ENCODE measurements around the gene CCDC188. TPM values are rescaled to one million over a fixed set of nuclear protein-coding genes. Genes with fewer than 3 reads are reported as not detected.

Gene CCDC188
- total and polyA plus RNA-seq, 2 of the 13 experiments (the other 11 are each of a cell fraction or from before 2014, with no cell fraction given): not detected

DNA sequence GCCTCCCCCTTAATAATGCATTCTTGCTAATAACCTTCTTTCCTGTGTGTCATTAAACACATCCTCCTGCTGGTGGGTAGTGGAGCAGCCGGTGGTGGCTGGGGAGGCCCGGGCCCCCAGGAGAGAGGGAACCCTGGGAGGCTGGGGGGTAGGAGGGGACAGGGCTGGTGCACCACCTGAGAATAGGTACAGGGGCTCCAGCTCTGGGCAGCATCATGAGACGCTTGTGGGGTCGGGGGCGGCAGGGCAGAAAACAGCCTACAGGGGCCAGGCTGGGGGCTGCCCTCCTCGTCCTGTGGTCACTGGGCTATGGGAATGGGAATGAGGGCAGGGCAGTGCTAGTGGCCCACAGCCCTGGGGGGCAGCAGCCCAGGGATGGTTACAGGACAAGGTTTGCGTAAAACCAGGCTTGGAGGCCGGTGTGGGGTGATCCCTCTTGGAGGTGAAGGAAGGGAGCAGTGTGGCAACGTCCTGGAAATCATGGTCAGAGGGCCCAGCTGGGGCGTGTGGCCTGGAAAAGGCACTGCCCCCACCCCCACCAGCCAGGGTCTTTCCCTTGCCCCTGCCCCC, 18.5 kb upstream of the CCDC188 start (continued):
- TF ChIP-seq, protein P1, sequence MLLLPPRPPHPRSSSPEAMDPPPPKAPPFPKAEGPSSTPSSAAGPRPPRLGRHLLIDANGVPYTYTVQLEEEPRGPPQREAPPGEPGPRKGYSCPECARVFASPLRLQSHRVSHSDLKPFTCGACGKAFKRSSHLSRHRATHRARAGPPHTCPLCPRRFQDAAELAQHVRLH (CRISPR knock-in tag; IDR thresholded peaks at IDR 0.05; ENCODE audit: borderline replicate concordance, low read depth): no peak
- no peak for TF ChIP-seq HOXA5 (CRISPR knock-in tag; IDR thresholded peaks at IDR 0.05)

DNA sequence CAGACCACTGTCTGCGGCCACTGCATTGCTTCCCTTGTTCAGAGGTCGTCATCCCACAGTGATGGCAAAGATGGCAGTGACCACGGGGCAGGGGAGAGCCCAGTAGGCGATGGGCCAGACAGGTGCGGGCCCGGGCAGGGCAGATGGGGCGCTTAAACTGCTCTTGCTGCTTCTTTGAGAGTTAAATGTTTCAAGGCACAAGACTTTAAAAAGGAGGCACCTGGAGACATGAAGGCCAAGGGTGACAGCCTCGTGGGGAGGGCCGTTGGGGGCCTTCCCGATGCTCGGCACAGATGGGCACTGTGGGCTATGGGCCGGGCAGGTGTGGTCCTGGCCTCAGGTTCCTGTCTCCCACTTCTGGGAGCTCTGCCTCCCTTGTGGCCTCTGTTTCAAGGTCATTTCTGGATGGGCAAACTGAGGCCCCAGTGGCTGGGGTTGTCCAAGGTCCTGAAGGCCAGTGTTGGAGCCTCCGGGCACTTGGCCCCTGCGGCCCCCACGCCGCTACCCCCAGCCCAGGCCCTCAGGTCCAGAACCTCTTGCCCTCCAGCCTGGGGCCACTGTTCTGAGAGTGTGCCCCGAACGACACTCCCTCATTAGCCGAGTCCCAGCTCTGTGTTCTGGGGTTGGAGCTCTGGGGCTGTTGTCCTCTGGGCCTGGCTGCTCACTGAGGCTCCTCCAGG, 16.9 kb upstream of the CCDC188 start:
- Histone ChIP-seq H3K36me3 (replicated peaks in 1 of 2; ENCODE audit: control insufficient read depth in 1 of 2, insufficient read depth in 2 of 2, low read length in 2 of 2) (no peaks in the 10 kb centered on the region), H3K27me3 (ENCODE audit: control insufficient read depth in 1 of 2, insufficient read depth in 2 of 2, low read length in 2 of 2) (peaks cover 13 to 61% of the 10 kb centered on the region in 2 experiments), H2AFZ (ENCODE audit: low read length) (no peak overlapping the region), H3K4me2 (ENCODE audit: low read depth, low read length) (no peak overlapping the region), H3K9ac (ENCODE audit: insufficient read depth, low read depth, low read length) (no peak overlapping the region), H4K20me1 (ENCODE audit: insufficient read depth, low read length) (peaks cover 3% of the 10 kb centered on the region; the same call in 1 of the 2 replicates), H3K27ac (ENCODE audit: extremely low read length, insufficient read depth, low read length) (no peak overlapping the region), H3K9me3 (ENCODE audit: low read length) (no peaks in the 10 kb centered on the region), H3K4me3 (replicated peaks in 1 of 3; ENCODE audit: insufficient read depth in 1 of 3, low read depth in 2 of 3, low read length in 3 of 3) (no peak overlapping the region), H3K4me1 (ENCODE audit: insufficient read depth, low read length) (no peaks in the 10 kb centered on the region), H3K79me2 (ENCODE audit: insufficient read depth, low read length) (no peaks in the 10 kb centered on the region)
- ChIA-PET CTCF (ENCODE audit: low intra/inter-chr PET ratio, low total read pairs) (no interaction called here), POLR2A (no interaction called here)
- no peak for DNase-seq (ENCODE audit: low spot score)
- FAIRE-seq: no peak
- WGBS (ENCODE audit: low lambda C conversion rate): 7% methylated on average over 3 of the region's 19 CpGs
- ATAC-seq: no peak
- TF ChIP-seq, protein P2, sequence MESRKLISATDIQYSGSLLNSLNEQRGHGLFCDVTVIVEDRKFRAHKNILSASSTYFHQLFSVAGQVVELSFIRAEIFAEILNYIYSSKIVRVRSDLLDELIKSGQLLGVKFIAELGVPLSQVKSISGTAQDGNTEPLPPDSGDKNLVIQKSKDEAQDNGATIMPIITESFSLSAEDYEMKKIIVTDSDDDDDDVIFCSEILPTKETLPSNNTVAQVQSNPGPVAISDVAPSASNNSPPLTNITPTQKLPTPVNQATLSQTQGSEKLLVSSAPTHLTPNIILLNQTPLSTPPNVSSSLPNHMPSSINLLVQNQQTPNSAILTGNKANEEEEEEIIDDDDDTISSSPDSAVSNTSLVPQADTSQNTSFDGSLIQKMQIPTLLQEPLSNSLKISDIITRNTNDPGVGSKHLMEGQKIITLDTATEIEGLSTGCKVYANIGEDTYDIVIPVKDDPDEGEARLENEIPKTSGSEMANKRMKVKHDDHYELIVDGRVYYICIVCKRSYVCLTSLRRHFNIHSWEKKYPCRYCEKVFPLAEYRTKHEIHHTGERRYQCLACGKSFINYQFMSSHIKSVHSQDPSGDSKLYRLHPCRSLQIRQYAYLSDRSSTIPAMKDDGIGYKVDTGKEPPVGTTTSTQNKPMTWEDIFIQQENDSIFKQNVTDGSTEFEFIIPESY (CRISPR knock-in tag; IDR thresholded peaks at IDR 0.05): no peak
- TF ChIP-seq, protein P3, sequence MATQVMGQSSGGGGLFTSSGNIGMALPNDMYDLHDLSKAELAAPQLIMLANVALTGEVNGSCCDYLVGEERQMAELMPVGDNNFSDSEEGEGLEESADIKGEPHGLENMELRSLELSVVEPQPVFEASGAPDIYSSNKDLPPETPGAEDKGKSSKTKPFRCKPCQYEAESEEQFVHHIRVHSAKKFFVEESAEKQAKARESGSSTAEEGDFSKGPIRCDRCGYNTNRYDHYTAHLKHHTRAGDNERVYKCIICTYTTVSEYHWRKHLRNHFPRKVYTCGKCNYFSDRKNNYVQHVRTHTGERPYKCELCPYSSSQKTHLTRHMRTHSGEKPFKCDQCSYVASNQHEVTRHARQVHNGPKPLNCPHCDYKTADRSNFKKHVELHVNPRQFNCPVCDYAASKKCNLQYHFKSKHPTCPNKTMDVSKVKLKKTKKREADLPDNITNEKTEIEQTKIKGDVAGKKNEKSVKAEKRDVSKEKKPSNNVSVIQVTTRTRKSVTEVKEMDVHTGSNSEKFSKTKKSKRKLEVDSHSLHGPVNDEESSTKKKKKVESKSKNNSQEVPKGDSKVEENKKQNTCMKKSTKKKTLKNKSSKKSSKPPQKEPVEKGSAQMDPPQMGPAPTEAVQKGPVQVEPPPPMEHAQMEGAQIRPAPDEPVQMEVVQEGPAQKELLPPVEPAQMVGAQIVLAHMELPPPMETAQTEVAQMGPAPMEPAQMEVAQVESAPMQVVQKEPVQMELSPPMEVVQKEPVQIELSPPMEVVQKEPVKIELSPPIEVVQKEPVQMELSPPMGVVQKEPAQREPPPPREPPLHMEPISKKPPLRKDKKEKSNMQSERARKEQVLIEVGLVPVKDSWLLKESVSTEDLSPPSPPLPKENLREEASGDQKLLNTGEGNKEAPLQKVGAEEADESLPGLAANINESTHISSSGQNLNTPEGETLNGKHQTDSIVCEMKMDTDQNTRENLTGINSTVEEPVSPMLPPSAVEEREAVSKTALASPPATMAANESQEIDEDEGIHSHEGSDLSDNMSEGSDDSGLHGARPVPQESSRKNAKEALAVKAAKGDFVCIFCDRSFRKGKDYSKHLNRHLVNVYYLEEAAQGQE (IDR thresholded peaks at IDR 0.05; ENCODE audit: borderline replicate concordance in 1 of 2, low read depth in 1 of 2, low read length in 2 of 2): peak; percentile 1 to 62; a peak in 3 of 4 replicates
- intact Hi-C loops (cut with micrococcal nuclease; ENCODE audit: unreplicated experiment): no loop called here
- in situ Hi-C loops (cut with HindIII; ENCODE audit: extremely low pct_ligation_motif_present, low pct_unique_long_range_greater_than_20kb): loop anchor here (25.0 kb wide), 1 partner anchor 1205 kb away; no protein-coding TSS in a partner anchor
- BruUV-seq (replicated peaks): no TSS peak
